ENCODE measurements around the gene PAPPA. TPM values are rescaled to one million over a fixed set of nuclear protein-coding genes. Genes with fewer than 3 reads are reported as not detected.

The PAPPA gene
- total RNA-seq, 2 experiments from 2014 or later: not detected

DNA sequence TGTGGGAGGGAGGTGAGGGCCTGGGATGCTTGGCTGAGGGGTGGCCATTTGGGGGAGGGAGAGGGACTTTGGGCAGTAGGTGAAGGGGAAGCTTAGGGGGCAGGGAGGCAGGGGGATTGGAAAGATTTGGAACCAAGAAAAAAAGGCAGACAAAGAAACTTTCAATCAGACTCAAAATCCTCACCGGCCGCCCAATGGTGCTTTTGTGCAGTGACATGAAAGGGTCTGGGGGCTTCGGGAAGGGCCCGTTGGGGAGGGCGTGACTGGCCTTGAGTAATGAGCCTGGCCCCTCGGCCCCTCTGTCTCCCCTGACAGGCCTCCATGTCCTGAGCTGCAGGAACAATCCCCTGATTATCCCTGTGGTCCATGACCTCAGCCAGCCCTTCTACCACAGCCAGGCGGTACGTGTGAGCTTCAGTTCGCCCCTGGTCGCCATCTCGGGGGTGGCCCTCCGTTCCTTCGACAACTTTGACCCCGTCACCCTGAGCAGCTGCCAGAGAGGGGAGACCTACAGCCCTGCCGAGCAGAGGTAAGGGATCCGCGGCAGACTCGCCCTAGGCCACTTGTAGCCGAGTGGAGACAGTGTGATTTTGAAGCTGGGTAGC lies 181.1 kb downstream of the PAPPA start:
- Histone ChIP-seq H3K27ac (ENCODE audit: low read depth, low read length, poor library complexity, severe bottlenecking) (no peak overlapping the region), H3K4me3 (ENCODE audit: low read depth, low read length, poor library complexity, severe bottlenecking) (no peak overlapping the region), H3K36me3 (ENCODE audit: insufficient read depth, low read length) (no peaks in the 10 kb centered on the region), H3K9me2 (ENCODE audit: insufficient read depth, low read length) (no peaks in the 10 kb centered on the region), H3K9me3 (ENCODE audit: low read length) (no peaks in the 10 kb centered on the region), H4K20me1 (ENCODE audit: insufficient read depth, low read length) (no peaks in the 10 kb centered on the region), H2AFZ (ENCODE audit: low read length) (no peak overlapping the region), H3K4me2 (ENCODE audit: low read length) (no peak overlapping the region), H3K4me1 (ENCODE audit: insufficient read depth, low read length, poor library complexity, severe bottlenecking) (no peaks in the 10 kb centered on the region), H3K79me2 (ENCODE audit: insufficient read depth, low read depth, low read length) (no peaks in the 10 kb centered on the region)
- intact Hi-C loops (cut with micrococcal nuclease; ENCODE audit: unreplicated experiment): no loop called here
- no peak for DNase-seq (ENCODE audit: low spot score)
- CTCF ChIA-PET (ENCODE audit: unreplicated experiment): interaction anchor here (0.5 kb wide), 1 partner anchor 104 kb away, joined by 3 read pairs; no protein-coding TSS in a partner anchor
- no TSS peak for BruUV-seq (replicated peaks)
- TF ChIP-seq CTCF (conservative IDR thresholded peaks at IDR 0.05; ENCODE audit: low read length) (no peak), EZH2phosphoT487 (IDR thresholded peaks at IDR 0.05; ENCODE audit: borderline replicate concordance, low read depth, low read length) (no peak)
- POLR2A ChIA-PET: interaction anchor here (0.6 kb wide), 1 partner anchor 855 kb away, joined by 3 read pairs; no protein-coding TSS in a partner anchor

DNA sequence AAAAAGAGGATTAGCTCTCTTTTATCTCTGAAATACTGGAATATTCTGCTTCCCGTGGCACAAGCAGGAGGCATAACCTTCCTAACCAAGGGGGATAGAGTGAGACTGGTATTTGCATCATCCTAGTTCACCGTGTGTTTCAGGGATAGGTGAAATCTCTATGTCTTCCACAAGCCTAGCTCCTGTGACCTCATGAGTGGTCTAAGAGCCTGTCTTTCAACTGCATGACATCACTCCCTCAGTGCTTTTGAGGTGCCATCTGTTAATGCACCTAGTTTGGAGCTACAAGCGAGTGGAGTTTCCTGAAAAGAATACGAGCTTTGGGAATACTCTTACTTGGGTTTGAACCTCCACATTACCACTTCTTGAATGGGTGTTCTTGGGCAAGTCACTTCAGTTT lies 181.8 kb downstream of the PAPPA start:
- Histone ChIP-seq H3K4me1 (ENCODE audit: insufficient read depth, low read length, poor library complexity, severe bottlenecking) (no peaks in the 10 kb centered on the region), H3K36me3 (ENCODE audit: insufficient read depth, low read length) (no peaks in the 10 kb centered on the region), H3K79me2 (ENCODE audit: insufficient read depth, low read depth, low read length) (no peaks in the 10 kb centered on the region), H3K27ac (ENCODE audit: low read depth, low read length, poor library complexity, severe bottlenecking) (no peak overlapping the region), H2AFZ (ENCODE audit: low read length) (no peak overlapping the region), H4K20me1 (ENCODE audit: insufficient read depth, low read length) (no peaks in the 10 kb centered on the region), H3K9me3 (ENCODE audit: low read length) (no peaks in the 10 kb centered on the region), H3K4me2 (ENCODE audit: low read length) (no peak overlapping the region), H3K4me3 (ENCODE audit: low read depth, low read length, poor library complexity, severe bottlenecking) (no peak overlapping the region), H3K9me2 (ENCODE audit: insufficient read depth, low read length) (no peaks in the 10 kb centered on the region)
- TF ChIP-seq CTCF (conservative IDR thresholded peaks at IDR 0.05; ENCODE audit: low read length) (no peak), EZH2phosphoT487 (IDR thresholded peaks at IDR 0.05; ENCODE audit: borderline replicate concordance, low read depth, low read length) (no peak)
- ChIA-PET CTCF (ENCODE audit: unreplicated experiment) (no interaction called here), POLR2A (no interaction called here)
- intact Hi-C loops (cut with micrococcal nuclease; ENCODE audit: unreplicated experiment): no loop called here
- DNase-seq (ENCODE audit: low spot score): no peak
- BruUV-seq (replicated peaks): no TSS peak

DNA sequence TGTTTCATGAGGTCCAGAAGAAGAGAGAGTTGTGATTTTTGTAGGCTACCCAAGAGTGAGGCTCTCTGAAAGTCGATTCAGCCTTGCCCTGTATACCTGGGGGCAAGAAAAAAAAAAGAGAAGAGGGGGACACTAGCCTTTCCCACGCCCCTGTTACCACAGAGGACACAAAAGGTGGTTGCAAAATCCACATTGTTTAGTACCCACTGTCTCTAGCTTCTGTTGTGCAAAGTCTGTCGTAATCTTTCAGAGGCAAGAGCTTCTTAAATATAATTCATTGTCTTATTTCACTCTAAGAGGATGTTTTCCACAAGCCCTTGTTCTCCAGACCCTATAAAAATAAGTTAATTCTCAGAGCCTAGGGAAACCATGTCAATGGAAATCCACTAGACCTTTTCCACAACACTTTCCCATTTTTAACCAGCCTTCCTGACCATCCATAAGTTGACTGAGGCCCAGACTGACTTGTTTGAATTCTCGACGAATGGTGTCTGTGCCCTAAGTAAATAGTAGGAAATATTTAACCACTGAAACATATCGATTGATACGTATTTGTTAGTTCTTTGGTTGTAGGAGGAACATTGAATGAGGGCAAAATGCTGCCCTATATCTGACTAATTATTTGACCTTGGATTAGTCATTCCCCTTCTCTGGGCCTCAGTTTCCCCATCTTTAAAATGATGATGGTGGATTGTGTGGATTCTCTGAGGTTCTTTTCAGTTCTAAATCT lies 182.7 kb downstream of the PAPPA start:
- Histone ChIP-seq H3K27ac (ENCODE audit: low read depth, low read length, poor library complexity, severe bottlenecking) (no peak overlapping the region), H2AFZ (ENCODE audit: low read length) (no peak overlapping the region), H4K20me1 (ENCODE audit: insufficient read depth, low read length) (no peaks in the 10 kb centered on the region), H3K4me1 (ENCODE audit: insufficient read depth, low read length, poor library complexity, severe bottlenecking) (no peaks in the 10 kb centered on the region), H3K9me3 (ENCODE audit: low read length) (no peaks in the 10 kb centered on the region), H3K4me2 (ENCODE audit: low read length) (no peak overlapping the region), H3K9me2 (ENCODE audit: insufficient read depth, low read length) (no peaks in the 10 kb centered on the region), H3K4me3 (ENCODE audit: low read depth, low read length, poor library complexity, severe bottlenecking) (no peak overlapping the region), H3K79me2 (ENCODE audit: insufficient read depth, low read depth, low read length) (no peaks in the 10 kb centered on the region), H3K36me3 (ENCODE audit: insufficient read depth, low read length) (no peaks in the 10 kb centered on the region)
- ChIA-PET POLR2A (no interaction called here), CTCF (ENCODE audit: unreplicated experiment) (no interaction called here)
- intact Hi-C loops (cut with micrococcal nuclease; ENCODE audit: unreplicated experiment): no loop called here
- BruUV-seq (replicated peaks): no TSS peak
- DNase-seq (ENCODE audit: low spot score): no peak
- TF ChIP-seq CTCF (conservative IDR thresholded peaks at IDR 0.05; ENCODE audit: low read length) (no peak), EZH2phosphoT487 (IDR thresholded peaks at IDR 0.05; ENCODE audit: borderline replicate concordance, low read depth, low read length) (no peak)
